ENCODE measurements around the gene DHX40.
"Not testable (repeated sequence)": the region's sequence is repeated elsewhere in the genome, so short reads cannot be mapped to it uniquely, and the experiment has no call there.

Gene DHX40

GRCh38 chr17:59633658-59634359 lies 68.4 kb downstream of the DHX40 start:
- no peak for DNase-seq

DNA sequence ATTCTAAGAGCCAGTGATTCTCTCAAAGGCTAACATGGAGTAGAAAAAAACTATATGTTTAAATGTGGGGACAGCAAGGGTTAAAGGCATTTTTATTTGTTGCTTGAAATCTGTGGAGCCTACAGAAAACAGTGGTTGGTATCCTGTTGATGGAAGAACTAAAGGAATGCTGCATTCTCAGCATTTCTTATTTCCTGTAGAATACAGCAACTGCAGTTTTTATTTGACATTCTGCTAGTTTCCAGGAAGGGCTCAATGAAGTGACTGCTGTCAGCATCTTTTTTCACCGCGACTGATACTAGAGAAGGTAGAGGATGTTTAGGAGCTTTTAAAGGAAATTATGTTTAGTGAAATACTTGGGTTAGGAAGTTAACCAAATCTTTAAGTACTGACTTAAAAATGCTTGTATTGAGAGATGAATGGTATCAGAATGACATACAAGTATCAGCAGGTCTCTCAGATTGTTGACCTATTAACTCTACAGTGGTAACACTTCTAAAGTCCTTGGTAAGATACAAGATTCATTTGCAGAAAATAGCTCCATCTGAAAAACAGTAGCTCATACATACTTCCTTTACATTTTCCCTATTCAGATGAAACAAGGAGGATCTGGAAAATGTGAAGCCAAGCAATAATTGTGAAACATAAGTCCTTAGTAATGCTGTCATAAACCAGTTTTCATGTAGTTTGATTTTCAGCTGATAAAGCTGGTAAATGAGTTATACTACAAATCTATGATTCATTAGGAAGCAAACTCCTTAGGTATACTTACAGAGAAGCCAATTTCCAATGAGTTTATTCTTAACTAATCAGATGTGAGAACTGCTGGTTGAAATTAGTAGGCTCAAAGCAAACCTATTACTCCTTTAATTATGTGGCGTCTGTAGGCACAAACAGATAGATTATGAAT lies 69.5 kb downstream of the DHX40 start:
- no peak for DNase-seq

GRCh38 chr17:59637611-59638310 lies 72.4 kb downstream of the DHX40 start:
- no peak for DNase-seq

DNA sequence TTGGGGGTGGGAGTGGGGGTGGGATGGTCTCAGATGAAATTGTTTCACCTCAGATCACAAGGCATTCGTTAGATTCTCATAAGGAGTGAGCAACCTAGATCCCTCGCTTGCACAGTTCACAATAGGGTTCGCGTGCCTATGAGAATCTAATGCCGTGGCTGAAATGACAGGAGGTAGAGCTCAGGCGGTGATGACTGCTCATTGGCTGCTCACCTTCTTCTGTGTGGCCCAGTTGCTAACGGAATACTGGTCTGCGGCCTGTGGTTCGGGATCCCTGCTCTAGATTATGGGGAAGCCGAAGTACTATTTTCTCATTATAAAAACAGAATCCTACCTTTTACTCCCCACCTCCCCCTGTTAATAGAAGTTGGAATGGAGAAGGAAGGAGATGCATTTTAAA lies 73.1 kb downstream of the DHX40 start:
- DNase-seq: no peak

DNA sequence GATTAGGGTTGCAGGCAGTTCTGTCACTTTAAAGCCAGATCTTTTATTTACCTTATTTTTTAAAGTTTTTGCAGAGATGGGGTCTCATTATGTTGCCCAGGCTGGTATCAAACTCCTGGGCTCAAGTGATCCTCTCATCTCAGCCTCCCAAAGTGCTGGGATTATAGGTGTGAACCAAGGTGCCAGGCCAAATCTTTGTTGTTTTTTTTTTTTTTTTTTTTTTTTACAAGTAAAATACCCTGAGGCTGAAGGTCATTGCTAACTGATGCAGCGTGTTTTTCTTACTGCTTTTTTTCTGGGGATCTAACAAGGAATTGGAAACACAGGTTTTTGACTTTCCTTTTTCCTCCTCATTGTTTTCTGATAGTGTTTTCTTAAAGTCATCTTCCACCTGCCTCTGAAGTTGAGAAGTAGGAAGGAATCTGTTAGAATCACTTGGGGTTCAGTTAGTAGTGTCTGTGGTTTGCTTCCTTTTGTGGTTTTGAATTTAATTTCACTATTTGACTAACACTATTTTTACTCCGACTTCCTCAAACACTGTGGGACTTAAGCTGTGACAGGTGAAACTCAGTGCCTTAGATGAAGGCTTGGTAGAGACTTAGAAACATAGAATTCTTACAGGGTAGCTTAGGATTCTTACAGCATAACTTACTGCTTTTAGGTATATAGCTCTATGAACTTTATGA lies 76.5 kb downstream of the DHX40 start:
- no peak for DNase-seq

DNA sequence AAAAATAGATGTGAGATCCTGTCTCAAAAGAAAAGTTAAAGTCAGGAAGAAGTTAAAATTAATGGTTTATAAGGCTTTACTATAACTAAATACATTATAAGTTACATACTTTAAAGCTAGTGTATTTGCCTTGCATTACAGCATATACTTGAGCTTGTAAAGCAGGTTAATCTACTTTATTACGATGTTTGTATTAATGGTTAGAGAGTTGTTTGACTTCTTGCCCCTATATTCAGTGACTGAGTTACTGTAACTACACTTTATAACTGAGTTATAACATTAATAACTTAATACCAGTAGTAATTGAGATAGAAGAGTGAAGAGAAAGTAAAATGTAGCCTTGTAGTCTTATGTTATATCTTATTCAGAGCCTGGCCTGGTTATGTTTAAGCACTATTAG lies 77.2 kb downstream of the DHX40 start:
- no peak for DNase-seq

GRCh38 chr17:59643159-59644140 lies 78.0 kb downstream of the DHX40 start:
- no peak for DNase-seq

GRCh38 chr17:59647288-59647687 lies 81.9 kb downstream of the DHX40 start:
- no peak for DNase-seq

- no peak for DNase-seq
Observed at GRCh38 chr17:59649886-59650285, 84.5 kb downstream of the DHX40 start.

- no peak for DNase-seq
Observed at GRCh38 chr17:59650642-59651041, 85.2 kb downstream of the DHX40 start.

DNA sequence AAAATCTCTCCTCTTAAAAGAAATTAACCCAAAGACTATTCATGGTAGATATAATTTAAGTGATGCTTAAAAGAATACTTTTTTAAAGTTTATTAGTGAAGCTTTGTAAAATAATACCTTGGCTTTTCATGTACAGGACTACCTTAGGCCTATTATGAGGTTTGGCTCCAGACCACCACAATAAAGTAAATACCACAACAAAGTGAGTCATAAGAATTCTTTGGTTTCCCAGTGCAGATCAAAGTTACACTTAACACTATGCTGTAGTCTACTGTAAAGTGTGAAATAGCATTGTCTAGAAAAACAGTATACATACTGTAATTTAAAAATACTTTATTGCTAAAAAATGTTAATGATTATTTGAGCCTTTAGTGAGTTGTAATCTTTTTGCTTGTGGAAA lies 85.9 kb downstream of the DHX40 start:
- no peak for DNase-seq

GRCh38 chr17:59652119-59652518 lies 86.7 kb downstream of the DHX40 start:
- DNase-seq: no peak

- DNase-seq: not testable (repeated sequence)
Observed at GRCh38 chr17:59656624-59657023, 91.2 kb downstream of the DHX40 start.

Measured in DMS153 (cell line).